C4-2B (cell line): ENCODE results near the gene MCOLN1.

ENCODE experiments used
- CTCF ChIP-seq: fragments of 450-650 bp; conservative IDR thresholded peaks from 2 replicates; pipeline ENCODE4 v1.5.1; 2017; ENCODE audit warnings: mild to moderate bottlenecking
- ZFX ChIP-seq: fragments of 450-650 bp; IDR thresholded peaks from 2 replicates; pipeline ENCODE4 v1.6.1; 2017

- TF ChIP-seq CTCF (no peak), ZFX (no peak)
These were observed 46.2 kb upstream of the MCOLN1 start for GRCh38 chr19:7476241-7476640.
